MM.1S (cell line): ENCODE data around the gene DNAJA2.
A peak's percentile ranks its signal among the peaks of the same experiment; 100 is the strongest.

ENCODE experiments used
- DNase-seq: peaks from one replicate; pipeline ENCODE4 v3.0.0-alpha.2; 2015
- H2AFZ ChIP-seq: fragments of 300-600 bp; sonication (generic); 2 replicates; pipeline ENCODE4 v1.6.0; 2016; ENCODE audit warnings: antibody characterized with exemption, low read length
- H3F3A ChIP-seq: fragments of 300-600 bp; sonication (generic); 2 replicates; pipeline ENCODE4 v1.6.1; 2016; ENCODE audit warnings: mild to moderate bottlenecking, antibody characterized with exemption, low read length, moderate library complexity, mixed read lengths; ENCODE audit not compliant: insufficient read depth
- H3K27ac ChIP-seq: fragments of 300-600 bp; sonication (generic); 2 replicates; pipeline ENCODE4 v1.5.1; 2016; ENCODE audit warnings: mild to moderate bottlenecking, low read length
- H3K27me3 ChIP-seq: fragments of 300-600 bp; sonication (generic); replicated peaks from 2 replicates; pipeline ENCODE4 v1.6.0; 2016; ENCODE audit warnings: low read length; ENCODE audit not compliant: insufficient read depth
- H3K36me3 ChIP-seq: fragments of 300-600 bp; sonication (generic); replicated peaks from 2 replicates; pipeline ENCODE4 v1.6.1; 2016; ENCODE audit warnings: mild to moderate bottlenecking, low read length, mixed read lengths; ENCODE audit not compliant: insufficient read depth
- H3K4me1 ChIP-seq: fragments of 300-600 bp; sonication (generic); 2 replicates; pipeline ENCODE4 v1.6.1; 2016; ENCODE audit warnings: low read length, mixed read lengths
- H3K4me2 ChIP-seq: fragments of 300-600 bp; sonication (generic); 2 replicates; pipeline ENCODE4 v1.6.0; 2016; ENCODE audit warnings: low read depth, low read length
- H3K4me3 ChIP-seq: fragments of 300-600 bp; sonication (generic); 2 replicates; pipeline ENCODE4 v1.5.1; 2016; ENCODE audit warnings: low read length, mixed read lengths
- H3K79me2 ChIP-seq: fragments of 300-600 bp; sonication (generic); 2 replicates; pipeline ENCODE4 v1.6.1; 2016; ENCODE audit warnings: mixed run types, low read length, mixed read lengths
- H3K9ac ChIP-seq: fragments of 300-600 bp; sonication (generic); 2 replicates; pipeline ENCODE4 v1.6.1; 2016; ENCODE audit warnings: low read length, mixed read lengths
- H3K9me2 ChIP-seq: fragments of 300-600 bp; sonication (generic); replicated peaks from 2 replicates; pipeline ENCODE4 v1.6.1; 2016; ENCODE audit warnings: mild to moderate bottlenecking, low read length, mixed read lengths; ENCODE audit not compliant: insufficient read depth
- H3K9me3 ChIP-seq: fragments of 300-600 bp; sonication (generic); replicated peaks from 2 replicates; pipeline ENCODE4 v1.6.1; 2016; ENCODE audit warnings: mild to moderate bottlenecking, low read length, mixed read lengths; ENCODE audit not compliant: insufficient read depth
- H4K20me1 ChIP-seq: fragments of 300-600 bp; sonication (generic); 2 replicates; pipeline ENCODE4 v1.6.1; 2016; ENCODE audit warnings: mild to moderate bottlenecking, low read length, moderate library complexity, mixed read lengths; ENCODE audit not compliant: insufficient read depth
- EZH2 ChIP-seq: fragments of 300-600 bp; sonication (generic); optimal IDR thresholded peaks from 2 replicates; pipeline ENCODE3; 2017; ENCODE audit warnings: low read depth, mild to moderate bottlenecking, antibody characterized with exemption, low read length, mixed read lengths
- EZH2phosphoT487 ChIP-seq: fragments of 300-600 bp; sonication (generic); IDR thresholded peaks from 2 replicates; pipeline ENCODE4 v1.6.1; 2018; ENCODE audit warnings: antibody characterized with exemption, low read length
- TF ChIP-seq, protein P1 (sequence below): fragments of 300-600 bp; sonication (generic); IDR thresholded peaks from 2 replicates; pipeline ENCODE4 v1.5.1; 2016; ENCODE audit warnings: antibody characterized with exemption, low read length, mixed read lengths

DNAJA2 gene

DNA sequence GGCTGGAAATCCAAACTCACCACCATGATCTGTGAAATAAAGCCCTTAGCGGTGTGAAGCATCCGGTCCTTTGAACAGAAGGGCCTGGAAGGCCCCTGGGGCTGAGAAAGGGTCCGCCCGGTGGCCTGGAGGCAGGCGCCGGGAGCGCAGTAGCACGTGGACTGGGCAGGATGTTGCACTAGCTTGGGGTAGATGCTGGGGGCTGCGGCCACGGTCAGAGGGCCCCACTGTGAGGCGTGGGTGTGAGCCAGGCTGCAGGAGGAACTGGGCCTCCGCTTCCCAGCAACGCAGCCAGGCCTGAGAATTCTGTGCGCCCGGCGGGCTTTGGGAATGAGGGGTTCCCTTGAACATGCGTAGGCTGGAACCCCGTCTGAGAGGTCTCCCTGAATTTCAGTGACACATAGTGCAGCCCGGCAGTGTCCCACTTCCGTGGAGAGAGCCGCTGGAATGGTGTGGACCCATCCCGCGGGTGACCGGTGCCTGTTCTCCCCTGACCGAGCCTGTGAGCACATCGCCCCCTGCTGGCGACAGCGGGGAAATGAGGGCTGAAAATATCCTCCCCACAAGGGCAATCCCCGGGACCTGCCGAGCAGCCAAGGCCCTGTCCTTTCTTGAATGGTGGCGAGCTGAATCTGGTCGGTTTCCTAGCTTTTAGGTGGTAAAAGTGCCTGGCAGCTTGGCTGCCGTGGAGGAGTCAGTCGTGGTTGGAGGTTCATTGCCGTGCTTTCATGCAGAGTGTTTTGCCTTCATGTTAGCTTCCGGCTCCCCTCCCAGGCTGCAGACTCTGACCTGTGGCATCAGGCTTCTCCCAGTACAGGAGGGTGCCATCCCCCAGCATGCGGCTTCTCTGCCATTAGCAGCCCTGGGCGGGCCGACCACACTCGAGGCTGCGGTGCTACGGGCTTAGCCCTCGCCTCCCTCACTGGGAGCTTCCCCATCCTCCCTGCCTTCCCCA lies 43.8 kb downstream of the DNAJA2 start:
- peak; percentile 69 for DNase-seq
- Histone ChIP-seq H3K9ac (no peak overlapping the region), H3K9me2 (no peaks in the 10 kb centered on the region)

DNA sequence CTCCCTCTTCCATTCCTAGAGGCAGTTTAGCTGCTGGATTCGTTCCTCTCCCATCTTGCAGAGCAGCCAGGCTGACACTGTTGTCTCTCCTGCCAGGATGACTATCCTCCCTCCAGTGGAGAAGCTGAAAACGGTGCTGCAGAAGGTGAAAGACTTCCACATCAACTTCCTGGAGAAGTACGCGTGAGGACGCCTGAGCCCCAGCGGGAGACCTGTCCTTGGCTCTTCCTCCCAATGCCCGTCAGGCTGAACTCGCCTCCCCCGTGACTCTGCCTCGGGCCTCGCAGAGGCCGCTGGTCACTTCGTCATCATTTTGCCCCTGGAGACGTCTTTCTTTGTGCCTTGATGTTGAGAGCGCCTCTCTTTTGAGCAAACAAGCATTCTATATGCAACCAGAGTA lies 44.7 kb downstream of the DNAJA2 start:
- Histone ChIP-seq H4K20me1 (no peaks in the 10 kb centered on the region), H3K36me3 (no peaks in the 10 kb centered on the region; the same call in 1 of the 2 replicates), H3K4me2 (no peak overlapping the region), H3K4me1 (no peaks in the 10 kb centered on the region), H3K9me2 (no peaks in the 10 kb centered on the region), H3K79me2 (no peaks in the 10 kb centered on the region), H3K27me3 (no peaks in the 10 kb centered on the region), H2AFZ (no peak overlapping the region), H3K9me3 (no peaks in the 10 kb centered on the region), H3F3A (no peaks in the 10 kb centered on the region), H3K9ac (no peak overlapping the region), H3K27ac (no peak overlapping the region), H3K4me3 (no peak overlapping the region)
- no peak for DNase-seq
- TF ChIP-seq, protein P1, sequence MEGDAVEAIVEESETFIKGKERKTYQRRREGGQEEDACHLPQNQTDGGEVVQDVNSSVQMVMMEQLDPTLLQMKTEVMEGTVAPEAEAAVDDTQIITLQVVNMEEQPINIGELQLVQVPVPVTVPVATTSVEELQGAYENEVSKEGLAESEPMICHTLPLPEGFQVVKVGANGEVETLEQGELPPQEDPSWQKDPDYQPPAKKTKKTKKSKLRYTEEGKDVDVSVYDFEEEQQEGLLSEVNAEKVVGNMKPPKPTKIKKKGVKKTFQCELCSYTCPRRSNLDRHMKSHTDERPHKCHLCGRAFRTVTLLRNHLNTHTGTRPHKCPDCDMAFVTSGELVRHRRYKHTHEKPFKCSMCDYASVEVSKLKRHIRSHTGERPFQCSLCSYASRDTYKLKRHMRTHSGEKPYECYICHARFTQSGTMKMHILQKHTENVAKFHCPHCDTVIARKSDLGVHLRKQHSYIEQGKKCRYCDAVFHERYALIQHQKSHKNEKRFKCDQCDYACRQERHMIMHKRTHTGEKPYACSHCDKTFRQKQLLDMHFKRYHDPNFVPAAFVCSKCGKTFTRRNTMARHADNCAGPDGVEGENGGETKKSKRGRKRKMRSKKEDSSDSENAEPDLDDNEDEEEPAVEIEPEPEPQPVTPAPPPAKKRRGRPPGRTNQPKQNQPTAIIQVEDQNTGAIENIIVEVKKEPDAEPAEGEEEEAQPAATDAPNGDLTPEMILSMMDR: no peak
- TF ChIP-seq EZH2phosphoT487 (no peak), EZH2 (no peak)

More for the DNA sequence above, 43.8 kb downstream of the DNAJA2 start:
- H3K27ac ChIP-seq: no peak overlapping the region
- TF ChIP-seq, protein P1: peak; percentile 91
- TF ChIP-seq EZH2phosphoT487 (no peak), EZH2 (no peak)
- H3K4me3 ChIP-seq: no peak overlapping the region
- no peaks in the 10 kb centered on the region for H4K20me1 ChIP-seq
- H3K4me2 ChIP-seq: no peak overlapping the region
- H3K79me2 ChIP-seq: no peaks in the 10 kb centered on the region
- H3K4me1 ChIP-seq: no peaks in the 10 kb centered on the region
- no peaks in the 10 kb centered on the region for H3K9me3 ChIP-seq
- H3K36me3 ChIP-seq: no peaks in the 10 kb centered on the region
- no peaks in the 10 kb centered on the region for H3K27me3 ChIP-seq
- H2AFZ ChIP-seq: no peak overlapping the region
- no peaks in the 10 kb centered on the region for H3F3A ChIP-seq

DNA sequence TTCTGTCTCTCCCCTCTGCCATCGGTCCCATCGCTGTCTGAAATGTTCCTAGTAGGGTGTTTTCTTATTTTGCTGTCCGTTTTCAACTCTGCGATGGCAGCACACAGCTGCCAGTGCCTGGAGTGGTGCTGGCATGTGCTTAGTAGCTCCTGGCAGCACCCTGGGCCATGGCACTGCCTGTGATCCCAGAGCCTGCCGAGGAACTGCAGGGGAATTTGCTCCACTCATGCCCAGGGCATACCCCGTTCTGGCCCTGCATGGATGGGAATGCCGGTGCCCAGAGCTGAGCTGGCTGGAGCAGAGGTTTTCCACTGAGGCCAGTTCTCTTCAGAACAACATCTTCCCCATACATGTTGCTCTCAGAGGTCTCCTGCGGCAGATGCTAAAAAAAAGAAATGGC lies 46.2 kb downstream of the DNAJA2 start:
- Histone ChIP-seq H3K9ac (no peak overlapping the region), H3K4me1 (no peaks in the 10 kb centered on the region), H3K36me3 (no peaks in the 10 kb centered on the region; the same call in 1 of the 2 replicates), H3K9me3 (no peaks in the 10 kb centered on the region), H3F3A (no peaks in the 10 kb centered on the region), H3K27me3 (no peaks in the 10 kb centered on the region), H2AFZ (no peak overlapping the region), H3K4me2 (no peak overlapping the region), H3K4me3 (no peak overlapping the region), H3K9me2 (no peaks in the 10 kb centered on the region), H3K27ac (no peak overlapping the region), H4K20me1 (no peaks in the 10 kb centered on the region), H3K79me2 (no peaks in the 10 kb centered on the region)
- no peak for TF ChIP-seq EZH2
- TF ChIP-seq EZH2phosphoT487: no peak
- TF ChIP-seq, protein P1: no peak
- DNase-seq: no peak
